DMS79 (cell line): ENCODE data around the gene ACADVL.
"Not testable (repeated sequence)": the region's sequence is repeated elsewhere in the genome, so short reads cannot be mapped to it uniquely, and the experiment has no call there.

Source experiments
- DNase-seq: peaks from one replicate; lab custom pipeline; 2025; lab: John Stamatoyannopoulos, UW

ACADVL gene

GRCh38 chr17:7219812-7220592, at the start of gene ACADVL, which contains the start of gene DLG4:
ACADVL (plus strand) TSS chr17:7219938; CDS start chr17:7219985, 47 bp downstream.
DLG4 (minus strand) TSS chr17:7219836.
- DNase-seq, result peak; percentile 44

- DNase-seq, result not testable (repeated sequence)
Observed at GRCh38 chr17:7172522-7173191, 47.1 kb upstream of the ACADVL start.

DNA sequence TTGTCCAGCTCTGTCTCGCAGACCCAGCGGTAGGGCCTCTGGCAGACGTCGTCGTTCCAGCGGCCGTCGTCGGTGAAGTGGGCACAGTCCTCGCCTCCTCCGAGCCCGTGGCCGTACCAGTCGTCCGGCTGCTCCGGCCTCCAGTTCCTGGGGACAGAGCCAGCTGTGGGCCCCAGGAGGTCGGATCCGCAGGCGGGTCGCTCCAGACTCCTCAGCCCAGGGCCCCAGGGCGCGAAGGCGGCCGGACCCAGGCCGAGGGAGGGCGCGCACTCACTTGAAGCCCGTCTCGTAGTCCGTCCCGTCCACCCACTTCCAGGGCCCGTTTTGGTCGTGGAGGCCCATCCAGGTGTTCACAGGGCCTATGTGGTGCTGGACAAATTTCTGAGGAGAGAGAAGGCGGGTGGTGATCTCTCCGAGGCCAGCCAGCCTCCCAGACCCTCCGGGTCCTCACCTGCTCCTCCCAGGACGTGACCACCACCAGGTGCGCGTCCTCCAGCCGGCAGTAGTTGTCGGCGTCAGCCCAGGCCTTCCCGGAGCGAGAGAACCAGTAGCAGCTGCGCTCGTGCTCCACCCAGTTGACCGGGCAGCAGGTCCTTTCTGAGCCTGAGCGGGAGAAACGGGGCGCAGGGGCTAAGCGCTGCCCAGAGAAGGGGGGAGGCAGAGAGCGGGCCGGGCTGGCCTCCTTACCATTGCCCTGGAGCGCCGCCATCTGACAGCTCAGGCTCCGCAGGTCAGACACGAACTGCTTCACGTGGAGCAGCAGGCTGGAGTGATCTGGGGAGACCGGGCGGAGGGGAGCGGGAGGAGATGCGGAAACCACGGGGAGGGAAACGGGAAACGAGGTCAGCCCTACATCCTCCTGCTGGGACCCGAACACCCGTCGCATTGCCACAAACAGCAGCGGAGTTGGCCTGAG, 45.8 kb upstream of the ACADVL start:
- DNase-seq, result no peak

DNA sequence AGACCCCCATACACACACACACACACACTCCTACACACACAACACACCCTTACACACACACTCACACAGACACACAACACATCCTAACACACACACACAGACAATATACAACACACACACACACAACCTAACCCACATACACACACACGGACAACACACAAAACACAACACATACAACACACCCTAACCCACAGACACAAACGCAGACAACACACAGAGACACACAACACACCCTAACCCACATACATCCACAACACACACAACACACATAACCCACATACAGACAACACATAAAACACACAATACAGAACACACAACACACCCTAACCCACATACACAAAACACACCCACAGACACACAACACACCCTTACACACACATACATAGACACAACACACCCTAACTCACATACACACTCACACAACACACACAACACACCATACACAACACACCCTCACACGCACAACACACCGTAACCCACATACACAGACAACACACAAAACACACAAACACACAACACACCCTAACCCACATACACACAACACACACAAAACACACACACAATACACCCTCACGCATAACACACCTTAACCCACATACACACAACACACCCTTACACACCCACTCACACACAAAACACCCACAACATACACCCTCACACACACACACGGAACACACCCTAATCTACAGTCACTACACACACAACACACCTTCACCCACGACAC, 45.0 kb upstream of the ACADVL start:
- DNase-seq, result no peak

GRCh38 chr17:7175330-7175733, 44.4 kb upstream of the ACADVL start:
- DNase-seq, result no peak

DNA sequence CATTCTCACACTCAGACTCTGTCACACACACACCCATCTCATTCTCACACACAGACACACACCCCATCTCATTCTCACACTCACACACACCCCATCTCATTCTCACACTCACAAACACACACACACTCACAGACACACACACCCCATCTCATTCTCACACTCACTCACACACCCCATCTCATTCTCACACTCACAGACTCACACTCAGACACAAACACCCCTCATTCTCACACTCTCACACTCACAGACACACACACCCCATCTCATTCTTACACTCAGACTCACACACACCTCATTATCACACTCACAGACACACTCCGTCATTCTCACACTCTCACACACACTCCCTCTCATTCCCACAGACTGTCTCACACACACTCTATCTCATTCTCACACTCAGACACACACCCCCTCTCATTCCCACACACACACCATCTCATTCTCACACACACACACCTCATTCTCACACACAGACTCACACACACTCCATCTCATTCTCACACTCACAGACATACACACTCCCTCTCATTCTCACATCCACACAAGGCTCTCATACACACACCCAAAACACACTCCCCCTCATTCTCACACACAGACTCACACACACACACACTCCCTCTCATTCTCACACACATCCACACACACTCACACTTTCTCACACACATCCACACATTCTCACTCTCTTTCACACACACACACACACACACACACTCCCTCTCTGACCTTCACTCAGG, 43.5 kb upstream of the ACADVL start:
- no peak for DNase-seq

GRCh38 chr17:7176841-7177190, 42.9 kb upstream of the ACADVL start:
- DNase-seq, result no peak

DNA sequence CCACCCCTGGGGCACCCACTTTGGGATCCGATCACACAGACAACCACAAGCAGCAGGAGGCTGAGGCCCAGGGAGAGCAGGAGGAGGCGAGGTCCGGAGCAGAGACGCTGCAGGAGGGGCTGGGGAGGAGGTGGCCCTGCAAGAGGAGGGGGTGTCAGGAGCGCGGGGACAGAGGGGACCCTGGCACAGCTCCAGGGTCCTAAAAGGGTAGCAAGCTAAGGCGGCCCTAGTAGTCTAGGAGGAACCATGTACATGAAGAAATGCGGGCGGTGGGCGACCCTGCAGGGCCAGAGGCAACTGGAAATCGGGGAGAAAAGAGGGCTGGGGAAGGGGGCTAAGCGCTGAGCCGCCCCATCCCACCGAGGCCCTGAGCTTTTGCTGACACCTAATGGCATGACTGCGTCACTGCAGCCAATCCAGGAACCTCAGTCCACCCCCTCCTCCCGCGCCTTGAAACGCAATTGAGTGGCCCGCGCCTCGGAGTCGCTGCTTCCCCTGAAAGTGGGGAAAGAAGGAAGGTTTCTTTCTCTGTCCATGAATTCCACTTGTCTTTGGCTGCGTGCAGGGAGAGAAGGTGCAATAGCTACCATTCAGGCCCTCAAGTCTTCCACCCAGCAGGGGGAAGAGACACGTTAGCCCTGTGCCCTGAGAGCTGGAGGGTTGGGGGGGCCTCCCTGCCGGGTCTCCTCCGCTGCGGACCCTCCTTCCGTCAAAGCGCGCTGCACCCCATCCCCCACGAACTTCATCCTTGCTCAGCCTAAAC, 42.4 kb upstream of the ACADVL start:
- DNase-seq, result peak; percentile 61

GRCh38 chr17:7177954-7178477, 41.7 kb upstream of the ACADVL start:
- DNase-seq, result peak; percentile 58

DNA sequence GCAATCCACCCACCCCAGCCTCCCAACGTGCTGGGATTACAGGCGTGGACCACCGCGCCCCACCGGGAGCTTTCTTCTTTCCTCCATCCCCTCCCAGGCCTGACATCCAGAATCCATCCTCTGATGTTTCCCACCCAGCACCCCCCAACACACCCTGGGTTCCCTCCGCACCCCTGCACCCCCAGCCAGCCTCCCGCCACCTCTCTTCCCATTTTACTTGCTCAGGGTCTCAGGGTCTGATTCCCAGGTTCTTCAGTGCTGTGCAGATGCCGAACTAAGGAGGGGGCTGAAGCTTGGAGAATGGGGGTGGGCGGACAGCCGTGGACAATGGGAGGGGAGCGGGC, 40.8 kb upstream of the ACADVL start:
- DNase-seq, result no peak

DNA sequence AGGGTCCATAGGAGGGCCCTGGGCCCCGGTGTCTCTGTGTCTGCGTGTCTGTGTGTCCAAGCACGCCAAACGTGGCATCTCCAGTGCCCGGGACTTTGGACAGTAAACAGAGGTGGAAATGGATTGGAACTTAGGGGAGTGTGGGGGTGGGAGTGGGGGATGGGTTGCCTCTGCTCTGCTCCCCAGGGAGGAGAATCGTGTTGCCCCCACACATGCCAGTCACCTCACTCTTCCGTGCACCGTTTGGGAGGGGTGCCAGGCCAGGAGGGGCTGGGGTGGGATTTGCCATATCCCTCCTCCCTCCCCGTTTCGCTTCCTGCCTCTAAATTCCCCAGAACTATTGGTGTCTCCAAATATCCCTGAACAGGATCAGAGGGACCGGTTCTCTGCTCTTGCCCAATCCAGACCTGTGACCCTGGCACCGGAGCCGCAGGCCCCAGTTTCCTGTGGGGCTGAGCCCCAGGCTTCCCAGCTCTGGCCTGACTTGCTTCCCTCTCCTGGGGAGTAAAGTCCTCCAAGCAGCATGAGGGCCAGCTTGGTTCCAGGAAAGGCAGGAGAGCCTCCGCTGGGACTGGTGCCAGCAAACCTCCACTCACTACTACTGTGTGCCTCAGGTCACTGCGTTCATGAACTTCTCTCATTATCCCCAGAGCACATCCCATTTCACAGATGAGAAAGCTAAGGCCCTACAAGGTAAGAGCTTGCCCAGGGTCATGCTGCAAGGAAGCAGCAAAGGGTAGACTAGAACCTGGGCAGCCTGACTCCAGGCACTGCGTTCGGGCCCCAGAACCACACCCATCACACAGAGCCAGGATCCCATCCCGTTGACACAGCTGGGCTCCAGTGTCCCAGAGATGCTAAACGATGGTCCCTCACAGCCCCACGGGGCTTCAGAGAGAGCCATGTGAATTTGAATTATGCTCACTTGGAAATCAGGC, 40.2 kb upstream of the ACADVL start, which contains the start of gene ASGR1:
TSS of gene ASGR1 (minus strand) at position 54 of the 938 bp plus-strand sequence. CDS start 807 bp downstream, outside the sequence.
- no peak for DNase-seq

- not testable (repeated sequence) for DNase-seq
Observed at GRCh38 chr17:7182101-7182500, 37.6 kb upstream of the ACADVL start.

DNA sequence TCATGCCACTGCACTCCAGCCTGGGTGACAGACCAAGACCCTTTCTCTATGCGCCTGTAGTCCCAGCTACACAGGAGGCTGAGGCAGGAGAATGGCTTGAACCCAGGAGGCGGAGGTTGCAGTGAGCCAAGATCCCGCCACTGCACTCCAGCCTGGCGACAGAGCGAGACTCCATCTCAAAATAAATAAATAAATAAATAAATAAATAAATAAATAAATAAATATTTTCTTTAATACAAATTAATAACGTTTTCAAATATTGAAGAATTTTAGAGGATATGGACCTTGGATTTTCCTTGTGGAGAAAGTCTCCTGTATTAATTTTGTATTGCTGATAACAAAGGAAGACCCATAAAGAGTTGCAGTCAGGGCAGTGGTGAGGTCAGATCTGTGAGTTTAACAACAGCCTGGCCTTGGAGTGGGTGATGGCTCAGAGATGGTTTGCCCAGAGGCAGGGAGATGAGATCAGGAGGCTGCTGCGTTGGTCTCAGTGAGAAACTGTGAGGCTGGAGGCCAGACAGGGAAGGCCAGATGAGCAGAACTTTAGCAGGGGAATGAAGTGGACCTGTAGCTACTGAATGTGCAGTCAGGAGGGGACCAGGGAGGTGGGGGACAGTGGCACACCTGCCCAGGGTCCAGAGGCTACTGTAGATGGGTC, 36.2 kb upstream of the ACADVL start:
- DNase-seq, result no peak

DNA sequence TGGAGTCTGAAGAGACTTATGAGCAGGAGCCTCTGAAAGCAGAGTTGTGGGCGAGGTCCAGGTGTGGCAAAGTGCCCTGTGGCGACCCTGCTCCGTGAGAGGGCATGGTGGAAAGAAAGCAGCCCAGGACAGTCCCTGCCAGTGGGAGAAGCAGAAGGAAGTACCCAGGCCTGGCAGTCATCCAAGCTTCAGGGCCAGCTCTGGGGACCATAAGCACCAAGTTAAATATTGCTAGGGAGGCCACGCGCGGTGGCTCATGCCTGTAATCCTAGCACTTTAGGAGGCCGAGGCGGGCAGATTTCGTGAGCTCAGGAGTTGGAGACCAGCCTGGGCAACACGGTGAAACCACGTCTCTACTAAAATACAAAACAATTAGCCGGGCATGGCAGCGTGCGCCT, 35.6 kb upstream of the ACADVL start:
- peak; percentile 18 for DNase-seq

DNA sequence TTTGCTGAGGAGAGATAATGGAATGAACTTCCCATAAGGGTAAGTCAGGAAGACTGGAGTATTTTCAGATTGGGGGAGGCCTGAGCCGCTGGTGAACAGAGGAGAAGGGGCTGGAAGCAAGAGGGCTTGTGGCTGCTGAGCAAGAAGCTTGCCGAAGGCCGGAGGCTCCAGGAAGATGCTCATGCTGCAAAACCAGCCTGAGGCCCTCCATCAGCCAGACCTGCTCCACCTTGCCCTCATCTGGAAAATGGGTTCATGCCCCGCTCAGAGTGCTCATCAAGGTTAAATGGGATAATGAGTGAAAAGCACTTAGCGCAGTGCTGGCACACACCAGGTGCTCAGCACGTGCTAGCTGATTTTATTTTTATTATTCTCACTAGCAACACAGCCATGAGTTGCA, 35.1 kb upstream of the ACADVL start:
- no peak for DNase-seq

GRCh38 chr17:7186241-7186640, 33.5 kb upstream of the ACADVL start:
- no peak for DNase-seq

DNA sequence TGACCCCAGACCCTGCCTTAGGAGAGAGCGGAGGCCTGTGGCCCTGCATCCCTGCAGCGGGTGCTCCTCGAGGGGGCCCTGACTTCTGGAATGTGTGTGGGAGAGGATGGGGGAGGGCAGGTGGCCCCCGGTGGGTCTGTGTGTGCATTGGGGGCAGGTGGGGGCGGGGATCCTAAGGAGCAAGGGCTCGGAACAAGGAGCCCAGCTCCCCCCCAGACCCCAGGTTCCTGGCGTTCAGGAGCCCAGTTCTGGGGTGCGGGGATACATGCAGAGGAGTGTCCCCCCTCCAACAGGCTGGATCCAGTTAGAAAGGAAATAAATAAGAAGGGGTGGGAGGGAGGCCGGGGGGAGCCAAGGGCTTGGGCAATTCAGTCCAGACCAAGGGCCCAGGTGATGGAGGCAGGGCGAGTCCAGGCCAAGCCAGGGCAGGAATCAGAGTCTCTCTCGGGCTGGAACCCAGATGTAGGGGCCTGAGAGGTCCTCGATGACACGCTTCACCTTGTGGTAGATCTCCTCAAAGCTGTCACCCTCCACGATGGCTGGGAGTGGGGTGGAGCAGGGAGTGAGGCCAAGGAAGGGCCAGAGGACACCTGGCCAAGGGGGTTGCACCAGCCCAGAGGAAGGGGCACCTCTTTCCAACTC, 29.3 kb upstream of the ACADVL start:
- no peak for DNase-seq

DNA sequence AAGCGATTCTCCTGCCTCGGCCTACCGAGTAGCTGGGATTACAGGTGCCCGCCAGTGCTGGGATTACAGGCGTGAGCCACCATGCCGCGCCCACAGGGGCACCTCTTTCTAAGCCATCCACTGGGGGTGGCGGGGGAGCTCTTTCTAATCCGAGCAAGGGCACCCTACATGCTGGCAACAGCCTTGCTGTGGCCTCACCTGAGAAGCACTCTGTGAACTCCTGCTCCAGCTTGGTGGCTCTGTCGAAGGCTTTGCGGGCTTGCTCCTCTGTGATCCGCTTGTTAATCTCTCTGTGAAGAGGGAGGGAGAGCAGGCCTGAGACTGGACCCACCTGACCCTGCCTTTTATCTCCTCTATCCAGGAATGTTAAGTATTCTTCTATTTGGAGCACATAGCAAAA, 28.7 kb upstream of the ACADVL start:
- no peak for DNase-seq
